HG03095 (cell line): ENCODE results near the gene EEPD1.
"Not testable (repeated sequence)": the region's sequence is repeated elsewhere in the genome, so short reads cannot be mapped to it uniquely, and the experiment has no call there.

Experiments used
- ATAC-seq: cut with Tn5 transposase; IDR thresholded peaks from one replicate; pipeline ENCODE4 v1.9.1; 2021; ENCODE audit warnings: moderate library complexity; ENCODE audit not compliant: unreplicated experiment

EEPD1 gene

DNA sequence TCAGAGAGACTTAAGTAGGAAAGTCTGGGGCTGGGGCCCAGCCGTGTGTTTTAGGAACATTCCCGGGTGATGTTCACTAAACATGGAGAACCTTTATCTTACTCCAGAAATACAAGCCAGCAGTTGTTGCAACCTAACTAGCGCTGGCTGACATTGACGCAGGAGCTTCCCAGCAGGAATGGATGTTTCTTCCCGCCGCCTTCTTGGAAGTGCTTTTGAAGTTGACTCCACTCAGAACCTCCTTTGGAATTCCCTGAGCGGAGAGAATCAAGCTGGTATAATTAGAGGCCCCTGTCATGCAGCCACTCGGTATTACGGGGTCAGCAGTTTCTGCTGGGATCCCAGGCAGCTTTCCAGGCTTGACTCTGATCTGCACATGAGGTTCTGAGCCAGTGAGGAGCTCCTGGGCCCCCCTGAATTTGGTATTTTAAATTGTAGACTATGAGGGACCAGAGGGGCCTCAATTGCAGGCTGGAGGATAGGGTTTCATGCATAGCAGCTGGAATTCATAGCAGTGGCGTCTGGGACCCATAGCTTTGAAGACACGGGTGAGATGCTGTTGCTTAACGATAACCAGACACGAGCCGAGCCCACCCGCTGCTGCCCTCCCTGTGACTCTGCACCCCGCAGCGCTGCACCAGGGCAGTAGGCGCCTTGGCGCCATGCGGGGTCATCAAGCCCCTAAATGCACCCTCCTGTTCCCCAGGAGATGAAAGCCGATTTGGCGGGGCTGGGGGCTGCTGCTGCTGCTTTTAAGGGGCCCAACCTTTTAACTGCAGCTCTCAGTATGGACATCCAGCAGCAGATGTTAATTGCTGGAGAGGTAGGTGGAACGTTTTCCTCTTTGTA lies 61.8 kb downstream of the EEPD1 start:
- no peak for ATAC-seq

DNA sequence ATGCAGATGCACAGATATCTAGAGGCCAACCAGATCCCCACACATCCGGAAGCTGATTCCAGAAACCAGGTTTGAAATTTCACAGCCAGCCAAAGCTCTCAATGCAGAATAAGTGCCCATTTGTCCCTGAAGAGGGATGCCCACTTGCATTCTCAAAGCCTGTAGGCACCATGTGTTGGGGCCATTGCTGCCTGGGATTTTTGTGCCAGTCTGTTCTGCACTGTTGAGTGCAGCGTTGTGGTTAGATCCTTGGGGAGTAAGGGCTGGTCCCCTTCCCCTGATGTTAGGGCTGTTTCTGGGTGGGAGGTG lies 62.4 kb downstream of the EEPD1 start:
- no peak for ATAC-seq

DNA sequence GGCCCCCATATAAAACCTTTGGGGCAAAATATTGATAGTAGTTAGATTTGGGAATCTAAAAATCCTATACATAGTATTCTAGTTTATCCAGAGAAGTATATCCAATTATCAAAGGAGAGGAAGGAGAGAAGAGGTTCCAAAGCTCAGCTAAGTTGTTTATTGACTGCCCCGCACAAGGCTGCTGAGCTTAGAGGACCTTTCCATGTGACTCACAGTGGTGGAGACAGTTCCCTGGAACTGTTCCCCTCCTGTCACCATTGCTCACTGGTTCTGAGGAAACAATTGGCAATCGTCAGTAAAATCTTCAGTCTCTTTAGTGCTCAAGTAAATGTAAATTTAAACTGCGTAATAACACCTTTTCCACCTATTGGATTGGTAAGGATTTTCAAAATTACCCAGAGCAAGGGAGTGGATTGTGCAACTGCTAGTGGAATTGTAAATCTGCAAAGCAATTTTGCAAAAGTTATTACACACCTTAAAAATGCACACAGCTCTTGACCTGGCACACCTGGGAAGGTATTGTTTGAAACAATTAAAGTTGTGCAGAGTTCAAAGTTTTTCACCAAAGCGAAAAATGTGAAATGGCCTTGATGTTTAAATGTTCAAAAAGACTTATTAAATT lies 63.1 kb downstream of the EEPD1 start:
- ATAC-seq, result no peak

DNA sequence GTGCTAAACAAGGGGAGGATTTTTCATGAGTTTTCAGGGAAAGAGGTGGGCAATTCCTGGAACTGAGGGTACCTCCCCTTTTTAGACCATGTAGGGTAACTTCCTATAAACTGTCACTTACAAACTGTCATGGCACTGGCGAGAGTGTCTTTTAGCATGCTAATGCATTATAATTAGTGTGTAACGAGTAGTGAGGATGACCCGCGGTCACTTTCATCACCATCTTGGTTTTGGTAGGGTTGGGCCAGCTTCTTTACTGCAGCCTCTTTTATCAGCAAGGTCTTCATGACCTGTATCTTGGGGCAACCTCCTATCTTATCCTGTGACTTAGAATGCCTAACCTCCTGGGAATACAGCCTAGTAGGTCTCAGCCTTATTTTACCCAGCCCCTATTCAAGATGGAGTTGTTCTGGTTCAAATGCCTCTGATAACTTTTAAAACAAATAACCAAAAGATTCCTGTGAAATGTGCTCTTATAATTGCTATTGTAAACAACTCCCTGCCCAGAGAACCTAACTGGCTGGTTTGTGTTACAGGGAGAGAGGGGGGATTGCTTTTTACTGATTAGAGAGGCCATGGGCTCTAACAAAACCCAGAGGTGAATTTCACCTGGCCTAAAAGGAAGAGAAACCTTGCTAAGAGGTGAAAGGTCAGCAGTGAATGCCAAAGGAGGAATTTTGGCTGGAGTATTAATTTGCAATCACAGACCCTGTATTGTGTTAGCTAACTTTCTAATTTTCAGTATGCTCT lies 64.3 kb downstream of the EEPD1 start:
- ATAC-seq, result no peak

DNA sequence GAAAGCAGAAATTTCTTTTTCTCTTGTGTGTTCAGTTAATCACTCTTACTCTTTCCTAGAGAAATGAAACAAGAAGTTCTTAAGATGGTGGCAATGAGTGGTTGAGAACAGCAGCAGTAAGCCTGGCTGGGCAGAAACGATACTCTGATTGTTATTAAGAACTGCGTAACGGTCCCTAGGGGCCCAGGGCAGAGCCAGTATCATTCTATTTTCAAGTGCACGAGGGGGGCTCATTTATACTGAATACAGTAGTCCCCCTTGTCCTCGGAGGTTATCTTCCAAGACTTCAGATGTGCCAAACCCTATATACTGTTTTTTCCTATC lies 64.9 kb downstream of the EEPD1 start:
- no peak for ATAC-seq

DNA sequence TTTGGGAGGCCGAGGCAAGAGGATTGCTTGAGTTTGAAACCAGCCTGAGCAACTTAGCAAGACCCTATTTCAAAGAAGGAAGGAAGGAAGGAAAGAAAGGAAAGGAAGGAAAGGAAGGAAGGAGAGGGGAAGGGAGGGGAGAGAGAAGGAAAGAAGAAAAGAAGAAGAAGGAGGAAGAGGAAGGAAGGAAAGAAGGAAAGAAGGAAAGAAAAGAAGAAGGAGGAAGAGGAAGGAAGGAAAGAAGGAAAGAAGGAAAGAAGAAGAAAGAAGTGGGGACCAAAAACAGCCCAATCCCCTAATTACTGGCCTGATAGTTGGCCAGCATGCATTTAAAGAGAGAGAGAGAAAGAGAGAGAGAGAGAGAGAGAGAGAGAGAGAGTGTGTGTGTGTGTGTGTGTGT lies 66.4 kb downstream of the EEPD1 start:
- ATAC-seq, result no peak

DNA sequence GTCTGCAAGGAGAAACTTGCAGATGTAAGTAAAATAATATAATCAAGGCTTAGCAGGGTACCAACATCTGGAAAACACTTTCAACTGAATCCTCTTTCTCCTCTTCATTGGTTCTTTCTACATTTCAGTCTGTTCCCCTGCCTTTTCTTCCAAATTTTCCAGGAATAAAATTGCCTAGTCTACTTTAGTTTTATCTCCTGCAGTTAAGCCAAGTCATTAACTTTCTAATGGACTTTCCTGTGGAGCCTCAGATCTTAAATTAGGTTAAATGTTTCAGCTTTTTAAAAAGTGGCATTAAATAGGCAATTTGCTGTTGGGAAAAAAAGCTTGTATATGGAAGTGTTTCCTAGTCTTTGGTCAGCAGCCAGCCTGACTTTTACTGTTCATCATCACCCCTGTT lies 70.8 kb downstream of the EEPD1 start:
- ATAC-seq, result no peak

DNA sequence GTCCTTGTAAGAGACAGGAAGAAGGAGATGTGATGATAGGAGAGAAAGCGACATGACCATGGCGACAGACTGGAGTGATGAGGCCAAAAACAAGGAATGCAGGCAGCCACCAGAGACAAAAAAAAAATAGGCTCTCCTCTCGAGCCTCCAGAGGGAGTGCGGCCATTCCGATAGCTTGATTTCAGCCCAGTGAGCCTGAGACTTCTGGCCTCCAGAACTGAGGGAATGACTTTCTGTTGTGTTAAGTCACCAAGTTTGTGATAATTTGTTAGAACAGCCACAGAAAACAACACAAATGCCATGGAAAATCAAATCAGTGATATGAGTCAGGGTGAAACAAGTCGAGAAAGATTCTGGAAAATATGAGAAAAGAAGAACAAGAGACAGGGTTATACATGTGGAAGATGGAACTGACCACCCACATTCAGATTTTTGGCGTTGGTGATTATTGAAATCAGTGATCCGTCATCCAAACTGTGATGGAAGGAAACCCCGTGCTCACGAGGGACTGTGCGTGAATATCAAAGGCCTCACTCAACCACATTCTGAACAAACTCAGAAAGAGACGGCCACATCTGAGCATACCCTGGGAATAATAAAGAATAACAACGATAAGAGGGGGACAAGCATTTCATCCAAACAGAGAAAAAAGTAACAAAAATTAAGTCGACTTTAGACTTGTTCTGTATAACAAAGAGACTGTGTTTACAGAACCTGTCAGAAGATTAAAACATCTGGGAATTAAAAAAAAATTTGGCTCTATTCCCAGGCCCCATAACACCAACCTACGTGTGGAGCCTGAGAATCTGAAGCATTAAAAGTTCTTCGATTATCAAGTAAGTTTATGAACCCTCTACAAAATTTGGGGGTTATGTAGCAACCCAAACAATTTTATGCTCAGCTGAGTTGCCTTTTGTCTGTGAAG lies 72.1 kb downstream of the EEPD1 start:
- ATAC-seq, result no peak

DNA sequence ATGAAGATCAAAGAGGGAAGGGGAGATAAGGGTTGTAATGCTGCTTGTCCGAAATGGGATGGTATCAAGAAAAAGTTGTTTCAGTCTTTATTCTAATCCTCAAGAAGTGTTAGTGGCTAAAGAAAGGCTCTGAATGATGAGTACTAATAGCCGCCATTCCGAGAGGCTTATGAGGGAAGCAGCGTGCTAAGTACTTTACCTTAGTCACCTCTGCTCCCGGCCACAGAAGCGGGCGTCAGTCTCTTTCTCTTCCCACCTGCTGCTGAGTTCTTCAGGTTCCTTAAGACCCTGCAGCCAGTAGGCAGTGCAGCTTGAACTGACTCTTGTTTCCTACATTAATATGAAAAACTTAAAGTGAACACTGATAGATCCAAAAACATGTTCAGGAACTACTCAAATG lies 73.1 kb downstream of the EEPD1 start:
- ATAC-seq, result no peak

DNA sequence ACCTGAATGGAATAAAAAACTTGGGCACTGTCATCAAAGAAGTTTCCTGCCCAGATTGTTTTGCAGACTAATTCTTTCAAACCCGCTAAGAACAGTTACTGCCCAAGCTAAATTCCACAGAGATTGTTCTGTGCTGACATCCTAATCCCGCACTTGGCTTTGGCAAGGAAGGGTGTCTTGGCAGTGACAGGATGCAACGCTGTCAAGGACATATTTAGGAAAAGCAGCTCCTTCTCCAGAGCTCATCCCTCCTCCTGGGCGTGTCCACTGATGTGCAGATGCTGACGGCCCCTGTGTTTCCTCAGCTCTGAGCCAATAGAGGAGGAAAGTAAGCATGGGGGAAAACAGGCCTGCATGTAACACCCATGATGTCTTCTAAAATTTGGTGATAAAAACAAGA lies 74.2 kb downstream of the EEPD1 start:
- no peak for ATAC-seq

DNA sequence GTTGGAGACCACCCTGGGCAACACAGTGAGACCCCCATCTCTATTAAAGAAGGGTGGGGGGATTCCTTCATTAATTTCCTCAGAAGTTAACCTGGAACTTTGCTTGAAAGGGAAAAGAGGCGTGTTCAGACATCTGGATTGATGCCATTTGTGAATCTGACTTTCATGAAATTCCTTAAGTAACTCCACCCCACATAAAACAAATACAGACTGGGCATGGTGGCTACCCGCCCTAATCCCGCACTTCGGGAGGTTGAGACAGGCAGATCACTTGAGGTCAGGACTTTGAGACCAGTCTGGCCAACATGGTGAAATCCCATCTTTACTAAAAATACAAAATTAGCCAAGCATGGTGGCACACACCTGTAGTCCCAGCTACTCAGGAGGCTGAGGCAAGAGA lies 75.0 kb downstream of the EEPD1 start:
- ATAC-seq, result no peak

DNA sequence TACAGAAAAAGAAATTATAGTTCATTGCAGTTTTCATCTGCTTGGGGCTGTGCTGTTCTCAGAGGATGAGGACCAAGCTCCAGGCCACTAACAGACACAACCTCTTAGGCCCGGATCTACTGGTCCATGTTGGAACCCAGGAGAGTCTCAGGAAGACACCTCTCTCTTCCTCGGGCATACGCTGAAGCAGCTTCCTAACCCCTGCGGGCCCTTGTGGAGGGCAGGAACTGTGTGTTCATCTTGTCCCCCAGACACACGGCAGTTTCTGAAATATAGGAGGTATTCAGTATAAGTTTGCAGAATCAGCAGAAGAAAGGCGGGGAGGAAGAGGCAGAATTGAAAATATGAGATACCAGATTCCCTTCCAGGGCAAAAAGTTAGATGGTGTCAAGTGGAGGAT lies 78.4 kb downstream of the EEPD1 start:
- no peak for ATAC-seq

DNA sequence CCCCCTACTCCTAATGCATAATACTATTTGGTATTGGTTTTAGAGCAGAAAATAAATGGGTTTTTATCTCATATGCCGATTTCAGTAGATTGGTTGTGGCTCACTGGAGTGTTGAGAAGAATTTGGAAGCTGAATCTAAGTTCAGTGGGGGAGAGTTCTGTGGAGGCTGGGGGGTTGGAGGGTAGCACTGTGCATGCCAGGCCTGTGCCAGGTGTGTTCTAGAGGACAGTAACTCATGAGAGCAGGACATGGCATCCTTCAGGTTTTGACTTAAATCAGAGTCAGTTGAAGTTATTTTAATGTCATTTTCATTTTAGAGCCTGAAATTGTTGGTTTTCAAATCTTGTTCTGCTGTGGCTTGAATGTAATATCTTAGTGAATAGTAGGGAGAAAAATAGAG lies 79.5 kb downstream of the EEPD1 start:
- ATAC-seq, result no peak

DNA sequence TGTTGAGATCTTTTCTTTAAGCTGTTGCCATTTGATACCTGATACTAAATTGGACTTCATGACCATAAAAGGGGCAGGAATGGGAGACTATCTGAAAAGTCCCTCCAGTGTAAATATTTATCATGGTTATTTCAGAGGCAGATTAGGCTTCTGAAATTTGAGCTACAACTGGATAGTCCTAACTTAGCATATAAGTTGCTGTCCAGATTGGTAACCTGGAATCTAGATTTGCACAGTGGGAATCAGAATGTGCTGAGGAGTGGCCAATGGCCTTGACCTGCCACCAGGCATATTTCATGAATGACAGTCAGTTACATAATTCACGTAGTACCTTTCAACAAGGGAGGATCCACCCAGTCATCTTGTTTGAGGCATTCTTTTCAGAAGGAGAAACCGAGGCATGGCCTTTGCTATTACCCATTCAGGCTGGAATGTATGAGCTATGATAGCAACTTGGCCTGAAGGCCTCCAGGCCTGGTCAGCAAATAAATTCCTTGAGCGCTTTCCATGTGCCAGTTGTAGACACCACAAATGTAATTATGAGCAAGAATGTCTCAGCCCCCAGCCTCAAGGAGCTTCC lies 80.0 kb downstream of the EEPD1 start:
- ATAC-seq, result no peak

DNA sequence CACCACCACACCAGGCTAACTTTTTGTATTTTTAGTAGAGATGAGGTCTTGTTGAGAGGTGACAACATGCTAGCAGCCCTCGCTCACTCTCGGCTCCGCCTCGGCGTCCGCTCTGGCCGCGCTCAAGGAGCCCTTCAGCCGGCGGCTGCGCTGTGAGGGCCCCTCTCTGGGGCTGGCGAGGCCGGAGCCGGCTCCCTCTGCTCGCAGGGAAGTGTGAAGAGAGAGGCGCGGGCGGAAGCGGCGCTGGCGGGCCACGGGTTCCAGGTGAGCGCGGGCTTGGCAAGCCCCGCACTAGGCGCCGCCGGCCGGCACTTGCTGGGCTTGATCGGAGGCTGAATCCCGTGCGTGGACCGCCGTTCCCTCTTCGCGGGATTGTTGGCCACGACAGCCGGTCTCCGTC lies 83.0 kb downstream of the EEPD1 start:
- no peak for ATAC-seq

DNA sequence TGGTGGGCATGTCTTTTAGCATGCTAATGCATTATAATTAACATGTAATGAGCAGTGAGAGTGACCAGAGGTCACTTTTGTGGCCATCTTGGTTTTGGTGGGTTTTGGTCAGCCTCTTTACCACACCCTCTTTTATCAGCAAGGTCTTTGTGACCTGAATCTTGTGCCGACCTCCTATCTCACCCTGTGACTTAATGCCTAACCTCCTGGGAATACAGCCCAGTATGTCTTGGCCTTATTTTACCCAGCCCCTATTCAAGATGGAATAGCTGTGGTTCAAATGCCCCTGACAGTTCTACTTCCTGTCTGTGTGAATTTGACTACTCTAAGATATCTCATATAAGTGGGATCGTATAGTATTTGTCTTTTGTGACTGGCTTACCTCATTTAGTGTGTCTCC lies 85.1 kb downstream of the EEPD1 start:
- no peak for ATAC-seq

DNA sequence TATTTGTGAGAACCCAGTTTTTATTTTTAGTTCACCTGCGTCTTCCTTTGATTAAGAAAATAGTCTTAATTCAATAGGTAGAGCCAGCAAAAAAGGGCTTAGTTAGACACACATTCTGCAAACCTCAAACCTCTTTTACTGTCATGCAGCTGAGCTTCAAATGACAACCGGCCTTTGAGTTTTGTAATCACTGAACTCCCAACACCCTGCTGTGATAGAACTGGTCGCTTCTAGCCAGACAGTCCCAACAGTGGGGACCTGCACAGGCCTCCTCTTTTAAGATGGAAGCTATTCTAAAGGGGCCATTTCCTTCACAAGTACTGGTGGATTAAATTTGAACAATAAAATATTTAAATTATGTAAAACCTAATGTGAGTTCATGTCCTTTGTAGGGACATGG lies 90.3 kb downstream of the EEPD1 start:
- ATAC-seq, result not testable (repeated sequence)

DNA sequence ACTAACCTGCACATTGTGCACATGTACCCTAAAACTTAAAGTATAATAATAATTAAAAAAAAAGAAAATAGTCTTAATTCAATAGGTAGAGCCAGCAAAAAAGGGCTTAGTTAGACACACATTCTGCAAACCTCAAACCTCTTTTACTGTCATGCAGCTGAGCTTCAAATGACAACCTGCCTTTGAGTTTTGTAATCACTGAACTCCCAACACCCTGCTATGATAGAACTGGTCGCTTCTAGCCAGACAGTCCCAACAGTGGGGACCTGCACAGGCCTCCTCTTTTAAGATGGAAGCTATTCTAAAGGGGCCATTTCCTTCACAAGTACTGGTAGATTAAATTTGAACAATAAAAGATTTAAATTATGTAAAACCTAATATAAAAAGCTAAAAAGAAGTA lies 90.9 kb downstream of the EEPD1 start:
- not testable (repeated sequence) for ATAC-seq

DNA sequence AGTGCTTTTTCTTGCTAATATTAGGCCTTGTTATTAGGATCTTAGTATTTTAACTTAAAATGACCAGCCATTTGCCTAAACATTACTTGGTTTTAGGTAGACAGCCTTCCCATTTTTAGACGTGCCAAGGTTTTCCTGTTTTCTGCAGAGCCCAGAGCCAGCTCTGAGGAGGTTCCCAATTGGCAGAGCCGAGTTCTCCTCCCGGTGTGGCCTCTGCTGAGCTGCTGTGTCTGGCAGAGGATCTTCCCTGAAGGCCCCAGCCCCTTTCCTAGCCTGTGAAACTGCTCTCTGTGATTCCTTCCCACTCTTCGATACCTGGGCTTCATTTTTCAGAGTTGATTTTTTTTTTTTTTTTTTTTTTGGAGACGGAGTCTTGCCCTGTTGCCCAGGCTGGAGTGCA lies 91.4 kb downstream of the EEPD1 start:
- no peak for ATAC-seq

DNA sequence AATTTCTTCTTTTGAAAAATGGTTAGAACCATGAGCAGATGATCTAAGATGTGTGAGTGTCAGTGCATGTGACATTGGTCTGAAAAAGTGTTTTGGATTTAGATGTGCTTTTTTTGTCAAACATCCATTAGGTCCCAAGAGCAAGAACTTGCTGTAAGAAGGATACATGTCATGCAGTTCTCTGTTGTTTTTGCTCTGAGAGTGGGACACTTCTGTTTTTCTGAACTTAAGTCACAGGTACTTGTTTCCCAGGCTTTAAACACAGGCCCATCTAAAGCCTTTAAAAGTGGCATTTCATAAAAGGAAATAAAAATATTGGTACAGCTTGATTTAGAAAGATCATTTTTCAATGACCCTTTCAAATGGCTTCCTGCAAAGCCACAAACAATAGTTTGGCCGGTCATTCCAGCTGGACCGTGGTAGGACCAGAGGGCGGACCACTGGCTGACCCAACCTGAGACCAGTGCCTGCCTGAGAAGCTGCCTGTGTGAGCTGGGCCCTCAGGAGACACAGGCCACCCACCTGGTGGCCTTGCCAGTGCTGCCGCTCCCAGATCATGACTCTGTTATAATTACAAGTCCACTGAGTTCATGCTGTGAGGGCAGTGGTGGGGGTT lies 92.7 kb downstream of the EEPD1 start:
- ATAC-seq, result no peak

DNA sequence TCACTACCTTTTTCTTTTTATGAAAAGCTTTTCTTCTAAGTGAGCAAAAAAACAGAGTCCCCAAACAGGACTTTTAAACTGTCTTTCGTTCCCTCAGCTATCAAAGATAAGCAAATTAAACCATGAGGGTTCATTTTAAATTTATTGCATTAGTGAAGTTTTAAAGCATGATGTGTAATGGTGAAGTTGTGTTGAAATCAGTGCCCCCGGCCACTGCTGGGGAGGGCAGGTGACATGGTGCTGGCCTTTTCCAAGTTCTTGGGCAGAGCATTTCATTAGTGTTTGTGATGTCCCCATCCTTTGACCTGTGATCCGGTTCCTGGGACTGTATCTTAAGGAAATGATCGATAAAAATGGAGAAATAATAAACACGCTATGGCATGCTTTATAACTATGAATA lies 96.0 kb downstream of the EEPD1 start:
- ATAC-seq, result no peak
